ENCODE data around the gene AMBP. TPM values are rescaled to one million over a fixed set of nuclear protein-coding genes. Genes with fewer than 3 reads are reported as not detected.
"Not testable (repeated sequence)": the region's sequence is repeated elsewhere in the genome, so short reads cannot be mapped to it uniquely, and the experiment has no call there.

AMBP gene
- total RNA-seq, 2 donors from 2014 or later, result 0.68 to 2.9 TPM

DNA sequence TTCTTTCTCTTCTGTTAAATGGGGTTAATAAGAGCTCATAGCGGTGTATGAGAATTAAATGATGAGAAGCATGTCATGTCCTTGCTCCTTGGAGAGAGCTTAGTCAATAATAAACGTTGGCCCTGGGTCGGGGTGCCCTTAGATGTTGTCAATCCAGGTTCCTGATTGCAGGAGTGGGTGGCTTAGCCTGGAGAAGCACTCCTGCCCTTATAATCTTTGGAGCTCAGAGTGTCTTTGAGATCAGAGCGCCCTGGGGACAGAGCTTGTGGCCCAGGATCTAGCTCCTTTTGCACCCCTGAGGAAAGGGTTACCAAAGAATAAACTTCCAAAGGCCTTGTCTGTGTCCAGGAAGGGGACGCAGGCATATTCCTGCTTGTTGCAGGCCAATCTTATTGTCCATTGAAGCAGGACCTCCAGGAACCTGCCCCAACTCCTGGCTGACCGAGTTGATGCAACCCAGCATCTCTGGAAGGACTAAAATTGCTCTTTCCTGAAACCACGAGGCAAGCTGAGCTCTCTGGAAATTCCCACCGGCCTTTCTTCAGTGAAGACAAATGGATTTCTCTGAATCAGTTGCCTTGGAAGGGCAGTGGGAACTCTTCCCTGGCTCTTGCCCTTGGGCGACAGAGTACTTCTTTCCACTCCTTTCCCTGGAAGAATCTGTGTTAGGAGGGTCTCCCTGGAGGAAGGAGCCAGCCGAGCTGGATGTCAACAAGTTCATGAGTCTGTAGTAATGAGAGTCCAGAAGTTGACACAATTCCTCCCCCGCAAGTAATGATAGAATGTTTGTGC is 6.4 kb upstream of the AMBP start:
- H3K36me3 Mint-ChIP-seq (ENCODE audit: low read depth), result no peaks in the 10 kb centered on the region
- peak; percentile 29 for DNase-seq
- TF ChIP-seq, protein P1, sequence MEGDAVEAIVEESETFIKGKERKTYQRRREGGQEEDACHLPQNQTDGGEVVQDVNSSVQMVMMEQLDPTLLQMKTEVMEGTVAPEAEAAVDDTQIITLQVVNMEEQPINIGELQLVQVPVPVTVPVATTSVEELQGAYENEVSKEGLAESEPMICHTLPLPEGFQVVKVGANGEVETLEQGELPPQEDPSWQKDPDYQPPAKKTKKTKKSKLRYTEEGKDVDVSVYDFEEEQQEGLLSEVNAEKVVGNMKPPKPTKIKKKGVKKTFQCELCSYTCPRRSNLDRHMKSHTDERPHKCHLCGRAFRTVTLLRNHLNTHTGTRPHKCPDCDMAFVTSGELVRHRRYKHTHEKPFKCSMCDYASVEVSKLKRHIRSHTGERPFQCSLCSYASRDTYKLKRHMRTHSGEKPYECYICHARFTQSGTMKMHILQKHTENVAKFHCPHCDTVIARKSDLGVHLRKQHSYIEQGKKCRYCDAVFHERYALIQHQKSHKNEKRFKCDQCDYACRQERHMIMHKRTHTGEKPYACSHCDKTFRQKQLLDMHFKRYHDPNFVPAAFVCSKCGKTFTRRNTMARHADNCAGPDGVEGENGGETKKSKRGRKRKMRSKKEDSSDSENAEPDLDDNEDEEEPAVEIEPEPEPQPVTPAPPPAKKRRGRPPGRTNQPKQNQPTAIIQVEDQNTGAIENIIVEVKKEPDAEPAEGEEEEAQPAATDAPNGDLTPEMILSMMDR (conservative IDR thresholded peaks at IDR 0.05), result no peak

DNA sequence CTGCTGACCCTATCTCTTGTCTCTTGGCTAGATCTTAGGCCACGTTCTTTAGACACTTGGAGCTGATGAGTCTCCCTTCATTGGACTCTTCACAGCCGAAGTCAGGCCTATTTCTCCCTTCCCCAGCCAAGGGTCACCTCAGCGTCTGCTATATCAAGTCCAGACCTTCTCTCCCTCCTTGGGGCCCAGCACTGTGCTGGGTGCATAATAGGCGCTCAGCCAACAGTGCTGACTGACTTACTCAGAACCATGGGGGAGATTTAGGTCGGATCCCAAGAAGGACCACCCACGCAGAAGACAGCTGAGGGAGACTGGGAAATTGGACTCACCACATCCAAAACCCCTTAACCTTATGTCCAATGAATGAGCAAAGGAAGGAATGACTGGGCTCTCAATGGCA is 5.6 kb upstream of the AMBP start:
- no peaks in the 10 kb centered on the region for H3K9me3 ChIP-seq (ENCODE audit: control insufficient read depth, low read length)
- H3K27me3 ChIP-seq (ENCODE audit: control insufficient read depth, insufficient read depth, low read length, poor library complexity, severe bottlenecking), result peaks cover 8% of the 10 kb centered on the region
- H3K4me3 ChIP-seq (ENCODE audit: low read length), result no peak overlapping the region
- Mint-ChIP-seq H3K9me3 (peaks cover 3% of the 10 kb centered on the region), H3K4me1 (peaks cover 20% of the 10 kb centered on the region), H3K36me3 (ENCODE audit: low read depth) (no peaks in the 10 kb centered on the region), H3K27me3 (ENCODE audit: insufficient read depth) (peaks cover 9% of the 10 kb centered on the region), H3K4me3 (no peak overlapping the region), H3K27ac (no peak overlapping the region)
- DNase-seq, result peak; percentile 16
- TF ChIP-seq, protein P1 (conservative IDR thresholded peaks at IDR 0.05), result no peak
- no peaks in the 10 kb centered on the region for H3K4me1 ChIP-seq (ENCODE audit: control insufficient read depth, insufficient read depth, low read length)
- no peak overlapping the region for H3K9ac ChIP-seq (ENCODE audit: extremely low read depth, low read length, poor library complexity, severe bottlenecking)
- no peaks in the 10 kb centered on the region for H3K36me3 ChIP-seq (ENCODE audit: control insufficient read depth, insufficient read depth, low read length)
- H3K27ac ChIP-seq (ENCODE audit: low read depth, low read length), result no peak overlapping the region
- WGBS, 2 experiments (ENCODE audit: insufficient coverage in 1 of 2, insufficient read length in 1 of 2), result 88 to 93% methylated on average over 3 to 6 of the region's 6 CpGs

More for the DNA sequence above, 6.4 kb upstream of the AMBP start:
- Mint-ChIP-seq H3K27me3 (ENCODE audit: insufficient read depth) (peaks cover 9% of the 10 kb centered on the region), H3K9me3 (peaks cover 3% of the 10 kb centered on the region), H3K4me1 (peaks cover 20% of the 10 kb centered on the region), H3K4me3 (no peak overlapping the region), H3K27ac (no peak overlapping the region)
- H3K27me3 ChIP-seq (ENCODE audit: control insufficient read depth, insufficient read depth, low read length, poor library complexity, severe bottlenecking), result peaks cover 8% of the 10 kb centered on the region
- H3K9me3 ChIP-seq (ENCODE audit: control insufficient read depth, low read length), result no peaks in the 10 kb centered on the region
- no peaks in the 10 kb centered on the region for H3K4me1 ChIP-seq (ENCODE audit: control insufficient read depth, insufficient read depth, low read length)
- no peak overlapping the region for H3K9ac ChIP-seq (ENCODE audit: extremely low read depth, low read length, poor library complexity, severe bottlenecking)
- no peaks in the 10 kb centered on the region for H3K36me3 ChIP-seq (ENCODE audit: control insufficient read depth, insufficient read depth, low read length)
- no peak overlapping the region for H3K27ac ChIP-seq (ENCODE audit: low read depth, low read length)
- WGBS, 2 experiments (ENCODE audit: insufficient coverage in 1 of 2, insufficient read length in 1 of 2), result 87 to 89% methylated on average over 4 to 11 of the region's 11 CpGs
- H3K4me3 ChIP-seq (ENCODE audit: low read length), result no peak overlapping the region

DNA sequence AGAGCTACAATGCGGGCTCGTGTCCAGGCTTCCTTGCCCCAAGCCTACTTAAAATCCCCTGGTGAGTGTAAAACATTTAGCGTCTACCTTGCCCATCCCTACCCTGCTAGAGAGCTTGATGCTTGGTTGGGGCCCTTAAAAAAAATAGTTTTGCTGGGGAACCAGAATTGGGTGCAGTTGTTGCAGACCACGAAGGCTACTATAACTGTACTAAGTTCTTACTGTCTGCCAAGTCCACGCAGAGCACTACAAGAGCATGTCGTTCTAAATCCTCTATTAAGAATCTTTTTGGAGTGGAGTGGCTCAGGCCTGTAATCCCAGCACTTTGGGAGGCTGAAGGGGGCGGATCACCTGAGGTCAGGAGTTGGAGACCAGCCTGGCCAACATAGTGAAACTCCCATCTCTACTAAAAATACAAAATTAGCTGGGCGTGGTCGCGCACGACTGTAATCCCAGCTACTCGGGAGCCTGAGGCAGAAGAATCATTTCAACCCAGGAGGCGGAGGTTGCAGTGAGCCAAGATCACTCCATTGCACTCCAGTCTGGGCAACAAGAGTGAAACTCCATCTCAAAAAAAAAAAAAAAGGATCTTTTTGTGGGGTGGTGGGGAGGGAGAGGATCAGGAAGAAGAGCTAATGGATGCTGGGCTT is 4.8 kb upstream of the AMBP start:
- not testable (repeated sequence) for H3K27me3 Mint-ChIP-seq (ENCODE audit: insufficient read depth); H3K4me3 ChIP-seq (ENCODE audit: low read length); H3K27ac ChIP-seq (ENCODE audit: low read depth, low read length); H3K9me3 Mint-ChIP-seq; H3K4me3 Mint-ChIP-seq; H3K36me3 Mint-ChIP-seq (ENCODE audit: low read depth); H3K9me3 ChIP-seq (ENCODE audit: control insufficient read depth, low read length); H3K9ac ChIP-seq (ENCODE audit: extremely low read depth, low read length, poor library complexity, severe bottlenecking); H3K4me1 ChIP-seq (ENCODE audit: control insufficient read depth, insufficient read depth, low read length); H3K36me3 ChIP-seq (ENCODE audit: control insufficient read depth, insufficient read depth, low read length); H3K27me3 ChIP-seq (ENCODE audit: control insufficient read depth, insufficient read depth, low read length, poor library complexity, severe bottlenecking); H3K27ac Mint-ChIP-seq
- peak; percentile 5 for DNase-seq
- peaks cover 20% of the 10 kb centered on the region for H3K4me1 Mint-ChIP-seq
- 75 to 78% methylated on average over 12 to 13 of the region's 13 CpGs for WGBS, 2 experiments (ENCODE audit: insufficient coverage in 1 of 2, insufficient read length in 1 of 2)
